Vagina (tissue), 2 donors: ENCODE results near the gene SMIM10L1. TPM values are rescaled to one million over a fixed set of nuclear protein-coding genes. Genes with fewer than 3 reads are reported as not detected.

Experiments
- DNase-seq, 2 donors: peaks; one replicate each; pipeline ENCODE4 v3.0.0-alpha.2; 2017; ENCODE audit errors: extremely low spot score in 2 of 2
- H3K27ac ChIP-seq: fragments of 200-600 bp; sonication (generic); one replicate; pipeline ENCODE4 v1.5.1; 2019
- H3K27me3 ChIP-seq: fragments of 200-600 bp; sonication (generic); one replicate; pipeline ENCODE4 v1.5.1; 2019
- H3K36me3 ChIP-seq, 2 donors: fragments of 200-600 bp; sonication (generic); one replicate each; pipeline ENCODE4 v1.5.1; 2017 to 2019
- H3K4me1 ChIP-seq: fragments of 200-600 bp; sonication (generic); one replicate; pipeline ENCODE4 v1.5.1; 2019
- H3K4me3 ChIP-seq, 2 donors: fragments of 200-600 bp; sonication (generic); 1 replicate in 1 of 2; 2 replicates in 1 of 2; pipeline ENCODE4 v1.5.1; 2016 to 2019
- H3K9me3 ChIP-seq: fragments of 200-600 bp; sonication (generic); one replicate; pipeline ENCODE4 v1.5.1; 2019
- CTCF ChIP-seq, 3 experiments: fragments of 450-650 bp in 2 of 3; fragments of 200-600 bp in 1 of 3; sonication (generic) in 1 of 3; IDR thresholded peaks; one replicate each; pipeline ENCODE4 v1.5.1; 2017 to 2019; ENCODE audit warnings: antibody characterized with exemption in 3 of 3, mild to moderate bottlenecking in 2 of 3, moderate library complexity in 2 of 3
- POLR2A ChIP-seq, 2 donors: fragments of 450-650 bp; IDR thresholded peaks; one replicate each; pipeline ENCODE4 v1.6.1; 2017; ENCODE audit warnings: antibody characterized with exemption in 2 of 2, mild to moderate bottlenecking in 2 of 2, moderate library complexity in 2 of 2
- POLR2AphosphoS5 ChIP-seq, 2 donors: sonication (generic); formaldehyde crosslinking; IDR thresholded peaks; one replicate each; pipeline ENCODE4 v1.9.0; 2017; ENCODE audit warnings: antibody characterized with exemption in 2 of 2, mild to moderate bottlenecking in 2 of 2, low read depth in 1 of 2; ENCODE audit not compliant: insufficient read depth in 1 of 2
- intact Hi-C: fragments of 100-400 bp; cut with DNase I; formaldehyde crosslinking; loops from one replicate; pipeline ENCODE4 v1.15.1; 2023
- total RNA-seq: library from RNA; depleted of rRNA; stranded (reverse); fragments of >200 nt; gene quantifications from one replicate; pipeline ENCODE4 v1.2.3, GENCODE V29; 2016

SMIM10L1 gene
- total RNA-seq, 1 donor from 2014 or later: 5.4 TPM

GRCh38 chr12:11150832-11151231 is 20.2 kb upstream of the SMIM10L1 start:
- Histone ChIP-seq H3K9me3 (no peaks in the 10 kb centered on the region), H3K4me1 (no peaks in the 10 kb centered on the region), H3K27ac (no peak overlapping the region), H3K27me3 (no peaks in the 10 kb centered on the region), H3K36me3 (no peaks in the 10 kb centered on the region), H3K4me3 (no peak overlapping the region)
- no peak for DNase-seq
- intact Hi-C loops: no loop called here
- TF ChIP-seq POLR2A (IDR thresholded peaks at IDR 0.05) (no peak), POLR2AphosphoS5 (IDR thresholded peaks at IDR 0.05; ENCODE audit: insufficient read depth in 1 of 2, low read depth in 1 of 2) (no peak), CTCF (IDR thresholded peaks at IDR 0.05) (no peak)

GRCh38 chr12:11152725-11153124 is 18.3 kb upstream of the SMIM10L1 start:
- TF ChIP-seq POLR2AphosphoS5 (IDR thresholded peaks at IDR 0.05; ENCODE audit: insufficient read depth in 1 of 2, low read depth in 1 of 2) (no peak), CTCF (IDR thresholded peaks at IDR 0.05) (no peak), POLR2A (IDR thresholded peaks at IDR 0.05) (no peak)
- H3K27ac ChIP-seq: no peak overlapping the region
- no peaks in the 10 kb centered on the region for H3K9me3 ChIP-seq
- H3K4me3 ChIP-seq: no peak overlapping the region
- H3K27me3 ChIP-seq: no peaks in the 10 kb centered on the region
- no peaks in the 10 kb centered on the region for H3K36me3 ChIP-seq
- intact Hi-C loops: no loop called here
- DNase-seq: no peak
- H3K4me1 ChIP-seq: no peaks in the 10 kb centered on the region

GRCh38 chr12:11154400-11154925 is 16.5 kb upstream of the SMIM10L1 start:
- H3K4me1 ChIP-seq: no peaks in the 10 kb centered on the region
- H3K27ac ChIP-seq: no peak overlapping the region
- TF ChIP-seq POLR2AphosphoS5 (IDR thresholded peaks at IDR 0.05; ENCODE audit: insufficient read depth in 1 of 2, low read depth in 1 of 2) (no peak), POLR2A (IDR thresholded peaks at IDR 0.05) (no peak), CTCF (IDR thresholded peaks at IDR 0.05) (no peak)
- no peak for DNase-seq
- H3K36me3 ChIP-seq: no peaks in the 10 kb centered on the region
- H3K4me3 ChIP-seq: no peak overlapping the region
- intact Hi-C loops: no loop called here
- no peaks in the 10 kb centered on the region for H3K9me3 ChIP-seq
- H3K27me3 ChIP-seq: no peaks in the 10 kb centered on the region

- H3K4me3 ChIP-seq: no peak overlapping the region
- no peak for DNase-seq
- H3K27ac ChIP-seq: no peak overlapping the region
- no peaks in the 10 kb centered on the region for H3K36me3 ChIP-seq
- TF ChIP-seq CTCF (IDR thresholded peaks at IDR 0.05) (no peak), POLR2AphosphoS5 (IDR thresholded peaks at IDR 0.05; ENCODE audit: insufficient read depth in 1 of 2, low read depth in 1 of 2) (no peak), POLR2A (IDR thresholded peaks at IDR 0.05) (no peak)
- H3K4me1 ChIP-seq: no peaks in the 10 kb centered on the region
- no peaks in the 10 kb centered on the region for H3K9me3 ChIP-seq
- no peaks in the 10 kb centered on the region for H3K27me3 ChIP-seq
- intact Hi-C loops: no loop called here
Measured at GRCh38 chr12:11158885-11159444, 12.0 kb upstream of the SMIM10L1 start.

GRCh38 chr12:11162502-11162901 is 8.5 kb upstream of the SMIM10L1 start:
- Histone ChIP-seq H3K9me3 (no peaks in the 10 kb centered on the region), H3K36me3 (no peaks in the 10 kb centered on the region), H3K27ac (no peak overlapping the region), H3K27me3 (no peaks in the 10 kb centered on the region), H3K4me3 (no peak overlapping the region), H3K4me1 (peaks cover 6% of the 10 kb centered on the region)
- DNase-seq: no peak
- TF ChIP-seq POLR2A (IDR thresholded peaks at IDR 0.05) (no peak), POLR2AphosphoS5 (IDR thresholded peaks at IDR 0.05; ENCODE audit: insufficient read depth in 1 of 2, low read depth in 1 of 2) (no peak), CTCF (IDR thresholded peaks at IDR 0.05) (no peak)
- intact Hi-C loops: no loop called here
